ENCODE measurements around the gene DNMBP. TPM values are rescaled to one million over a fixed set of nuclear protein-coding genes. Genes with fewer than 3 reads are reported as not detected.

DNMBP gene
- total RNA-seq, 1 experiment from 2014 or later = 19.7 TPM

GRCh38 chr10:99984211-99985034 is 25.3 kb downstream of the DNMBP start:
- ATAC-seq (no peak), DNase-seq (ENCODE audit: low spot score) (no peak)
- POLR2A ChIA-PET = no interaction called here

GRCh38 chr10:99983280-99983988 is 26.3 kb downstream of the DNMBP start:
- CTCF ChIA-PET = no interaction called here
- ATAC-seq (peak; percentile 61), DNase-seq (ENCODE audit: low spot score) (no peak)
- H3K4me1 Mint-ChIP-seq = peaks cover 14% of the 10 kb centered on the region; the same call in 1 of the 2 replicates
- no peaks in the 10 kb centered on the region for H3K27me3 Mint-ChIP-seq (ENCODE audit: low read depth)
- H3K4me3 Mint-ChIP-seq = no peak overlapping the region
- H3K27ac Mint-ChIP-seq = peak overlapping the region; percentile 58
- H3K9me3 Mint-ChIP-seq = no peaks in the 10 kb centered on the region
- POLR2A ChIA-PET = no interaction called here
- no peaks in the 10 kb centered on the region for H3K36me3 Mint-ChIP-seq
- TF ChIP-seq ETV6 (CRISPR knock-in tag; IDR thresholded peaks at IDR 0.05) = no peak
- no peak for TF ChIP-seq IRF2 (CRISPR knock-in tag; IDR thresholded peaks at IDR 0.05; ENCODE audit: borderline replicate concordance, low read depth)
- TF ChIP-seq CBFB (CRISPR knock-in tag; IDR thresholded peaks at IDR 0.05; ENCODE audit: low read depth) = no peak
- TF ChIP-seq GRHL2 (CRISPR knock-in tag; IDR thresholded peaks at IDR 0.05; ENCODE audit: insufficient replicate concordance, severe bottlenecking) = no peak
- TF ChIP-seq ATF1 (CRISPR knock-in tag; IDR thresholded peaks at IDR 0.05) = no peak
- no peak for TF ChIP-seq ZNF138 (CRISPR knock-in tag; conservative IDR thresholded peaks at IDR 0.05)
- no peak for TF ChIP-seq NR1H2 (CRISPR knock-in tag; IDR thresholded peaks at IDR 0.05)
- TF ChIP-seq ZNF263 (CRISPR knock-in tag; IDR thresholded peaks at IDR 0.05; ENCODE audit: low read depth) = no peak
- TF ChIP-seq TEAD1 (CRISPR knock-in tag; IDR thresholded peaks at IDR 0.05) = no peak
- TF ChIP-seq SMAD3 (CRISPR knock-in tag; IDR thresholded peaks at IDR 0.05; ENCODE audit: borderline replicate concordance) = no peak
- no peak for TF ChIP-seq FOXK1 (CRISPR knock-in tag; IDR thresholded peaks at IDR 0.05)
- TF ChIP-seq ZNF416 (CRISPR knock-in tag; IDR thresholded peaks at IDR 0.05) = no peak
- no peak for TF ChIP-seq ZNF232 (CRISPR knock-in tag; IDR thresholded peaks at IDR 0.05)
- TF ChIP-seq ZNF121 (CRISPR knock-in tag; IDR thresholded peaks at IDR 0.05) = no peak

More at GRCh38 chr10:99984211-99985034, 25.3 kb downstream of the DNMBP start:
- H3K36me3 Mint-ChIP-seq = no peaks in the 10 kb centered on the region
- no peak overlapping the region for H3K4me3 Mint-ChIP-seq
- peaks cover 11% of the 10 kb centered on the region; the same call in 1 of the 2 replicates for H3K4me1 Mint-ChIP-seq
- H3K27me3 Mint-ChIP-seq (ENCODE audit: low read depth) = no peaks in the 10 kb centered on the region
- H3K27ac Mint-ChIP-seq = no peak overlapping the region
- no peaks in the 10 kb centered on the region for H3K9me3 Mint-ChIP-seq
- CTCF ChIA-PET = no interaction called here
- TF ChIP-seq ZNF121 (CRISPR knock-in tag; IDR thresholded peaks at IDR 0.05) (0 out of 2 replicates have a peak, but pooled peaks have one; percentile 27), GTF2I (CRISPR knock-in tag; conservative IDR thresholded peaks at IDR 0.05) (no peak)

GRCh38 chr10:99982728-99983127 is 27.0 kb downstream of the DNMBP start:
- ATAC-seq (no peak), DNase-seq (ENCODE audit: low spot score) (no peak)
- Mint-ChIP-seq H3K27ac (no peak overlapping the region), H3K27me3 (ENCODE audit: low read depth) (no peaks in the 10 kb centered on the region), H3K36me3 (no peaks in the 10 kb centered on the region), H3K4me3 (no peak overlapping the region), H3K9me3 (no peaks in the 10 kb centered on the region), H3K4me1 (peaks cover 18% of the 10 kb centered on the region)
- CTCF ChIA-PET = no interaction called here
- TF ChIP-seq NR3C1 (CRISPR knock-in tag; conservative IDR thresholded peaks at IDR 0.05; ENCODE audit: low read depth) = no peak
- no peak for TF ChIP-seq MXD4 (CRISPR knock-in tag; IDR thresholded peaks at IDR 0.05; ENCODE audit: borderline replicate concordance)
- no peak for TF ChIP-seq ATF2 (CRISPR knock-in tag; IDR thresholded peaks at IDR 0.05; ENCODE audit: borderline replicate concordance, low read depth)
- TF ChIP-seq CREM (CRISPR knock-in tag; IDR thresholded peaks at IDR 0.05) = no peak
- POLR2A ChIA-PET = interaction anchor here (0.7 kb wide), 1 partner anchor 1759 kb away, joined by 5 read pairs; no protein-coding TSS in a partner anchor
